ENCODE results near the gene USH2A.

Gene USH2A

DNA sequence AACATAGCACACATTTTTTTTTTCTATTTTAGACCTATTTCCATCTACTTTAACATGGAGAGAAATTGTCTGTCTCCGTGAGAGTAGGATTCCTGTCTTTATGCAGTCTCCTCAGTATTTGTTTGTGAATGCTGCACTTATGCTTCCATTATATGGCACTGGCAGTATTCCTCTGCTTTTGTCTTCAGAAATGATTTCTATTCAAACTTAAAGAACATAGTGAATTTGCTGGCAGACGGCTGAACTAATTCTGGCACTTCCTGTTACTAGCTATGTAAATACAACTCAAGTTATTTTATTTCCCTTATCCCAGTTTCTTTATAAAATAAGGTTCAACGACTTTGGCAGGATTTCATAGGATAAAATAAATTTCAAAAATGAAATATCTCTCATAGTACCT lies 810.9 kb downstream of the USH2A start:
- no peak for DNase-seq

DNA sequence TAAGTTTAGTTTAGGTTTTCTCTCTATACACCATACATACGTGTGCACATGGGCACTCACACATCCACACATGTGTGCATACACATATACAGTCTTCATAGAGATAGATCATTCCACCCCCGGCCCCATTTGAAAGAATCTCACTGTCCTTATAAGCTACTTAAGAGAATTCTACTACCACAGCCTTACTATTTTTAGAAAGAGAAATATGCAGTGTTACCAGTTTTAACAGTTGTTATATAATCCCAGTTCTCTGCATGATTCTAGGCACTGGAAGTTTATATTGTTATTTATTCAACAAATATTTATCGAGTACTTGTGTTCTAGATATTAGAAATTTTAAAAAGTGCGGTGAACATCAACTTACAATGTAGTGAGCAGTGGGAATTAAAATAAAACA lies 814.6 kb downstream of the USH2A start:
- DNase-seq: no peak

DNA sequence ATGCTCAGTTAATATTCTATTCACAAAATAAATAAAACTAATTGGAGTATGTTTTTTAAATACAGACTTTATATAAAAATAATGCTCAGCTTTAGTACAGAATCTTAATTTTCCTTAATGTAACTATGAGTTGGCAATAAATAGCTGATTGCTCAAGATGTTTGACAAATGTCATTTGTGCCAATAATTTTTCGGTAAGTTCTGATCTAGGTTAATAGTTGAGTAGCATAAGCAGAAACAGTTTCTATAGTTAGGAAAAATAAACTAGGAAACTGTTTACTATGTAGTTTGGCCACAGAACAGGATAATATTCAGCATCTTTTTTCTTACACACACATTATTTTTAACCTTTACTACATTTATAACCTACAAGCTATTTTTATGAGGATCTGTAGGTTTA lies 815.8 kb downstream of the USH2A start:
- DNase-seq: no peak

DNA sequence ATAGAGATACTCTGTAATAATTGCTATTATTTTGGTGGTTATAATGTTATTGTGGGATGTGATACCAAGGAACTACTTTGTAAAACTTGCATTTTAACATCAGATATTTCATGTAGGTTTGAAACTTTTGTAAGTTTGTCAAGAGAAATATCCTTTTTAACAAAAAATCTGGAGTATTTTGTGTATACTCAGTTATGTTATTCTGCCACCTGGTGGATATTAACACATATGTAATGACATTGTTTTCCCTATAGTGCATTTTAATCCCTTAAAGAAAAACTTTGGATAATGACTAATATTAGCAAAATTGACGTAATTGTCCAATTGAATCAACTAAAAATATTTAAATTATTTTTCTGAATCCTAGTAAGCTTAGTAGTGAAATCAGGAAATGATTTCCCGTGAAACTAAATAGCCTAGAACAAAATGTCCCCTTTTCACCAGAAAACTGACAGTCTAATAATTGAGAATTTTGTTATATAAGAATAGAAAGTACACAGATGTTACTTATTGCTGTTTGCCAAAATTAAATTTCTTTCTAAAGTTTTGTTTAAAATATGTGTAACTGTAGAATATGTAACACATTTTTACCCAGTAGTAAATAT lies 816.6 kb downstream of the USH2A start:
- DNase-seq: no peak

DNA sequence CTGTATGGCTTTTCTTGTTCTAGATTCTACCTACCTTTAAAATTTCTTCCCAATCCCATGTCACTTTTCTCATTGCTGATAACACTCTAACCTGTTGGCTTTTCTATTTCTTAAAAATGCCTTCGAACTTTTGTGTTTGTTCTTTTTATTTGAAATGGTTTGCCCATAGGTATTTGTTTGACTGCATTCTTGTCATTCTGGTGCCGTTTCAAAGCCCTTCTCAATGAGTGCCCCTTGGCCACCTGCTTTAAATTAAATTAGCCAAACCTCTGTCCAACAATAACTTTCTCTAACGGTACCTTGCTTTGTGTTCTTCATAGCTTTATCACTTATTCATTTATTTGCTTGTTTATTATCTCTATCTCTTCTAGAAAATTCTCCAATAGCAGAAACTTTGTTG lies 817.2 kb downstream of the USH2A start:
- DNase-seq: no peak

DNA sequence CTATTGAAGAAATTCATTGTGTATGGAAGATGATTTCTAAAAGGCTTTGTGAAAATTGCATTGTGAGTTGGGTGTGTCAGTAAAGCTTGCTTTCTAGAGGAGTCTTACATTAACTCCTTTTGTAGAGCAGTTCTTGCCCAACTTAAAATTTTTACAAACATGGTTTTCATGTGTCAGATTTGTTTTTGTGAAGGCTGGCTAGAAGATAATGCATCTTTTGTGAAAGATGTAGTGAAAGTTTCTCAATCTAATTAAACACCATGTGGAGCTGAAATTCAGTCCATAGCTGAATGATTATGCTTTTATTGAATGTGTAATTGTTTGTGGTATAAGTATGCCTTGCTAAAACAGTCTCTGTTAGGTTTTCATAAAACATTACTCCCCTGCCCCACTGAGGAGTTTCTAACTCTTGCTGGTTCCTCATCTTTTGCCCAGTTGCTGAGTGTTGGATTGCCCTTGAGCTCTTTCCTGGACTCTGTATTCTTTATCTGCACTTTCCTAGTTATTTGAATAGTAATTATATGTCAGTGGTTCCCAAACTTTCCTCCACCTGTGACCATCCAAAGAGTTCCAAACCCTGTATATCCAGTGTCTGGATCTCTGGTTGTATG lies 818.1 kb downstream of the USH2A start:
- no peak for DNase-seq

DNA sequence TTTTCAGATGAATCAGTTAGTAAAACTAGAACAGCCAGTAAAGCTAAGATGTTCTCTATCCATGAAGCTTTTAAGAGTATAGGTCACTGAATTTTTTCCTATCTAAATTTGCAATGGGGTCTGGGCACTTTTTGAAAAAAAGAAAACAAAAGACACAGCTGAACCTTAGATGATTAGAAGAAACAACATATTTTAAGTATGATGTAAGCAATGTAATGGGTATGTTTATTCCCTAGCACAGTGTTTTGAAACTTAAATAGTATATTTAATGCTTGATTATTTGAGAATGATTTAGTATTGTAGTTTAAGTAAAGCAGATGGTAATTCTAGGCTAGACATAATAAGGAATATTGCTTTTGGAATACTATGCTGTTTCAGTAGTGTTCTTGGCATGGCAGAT lies 819.9 kb downstream of the USH2A start:
- no peak for DNase-seq

DNA sequence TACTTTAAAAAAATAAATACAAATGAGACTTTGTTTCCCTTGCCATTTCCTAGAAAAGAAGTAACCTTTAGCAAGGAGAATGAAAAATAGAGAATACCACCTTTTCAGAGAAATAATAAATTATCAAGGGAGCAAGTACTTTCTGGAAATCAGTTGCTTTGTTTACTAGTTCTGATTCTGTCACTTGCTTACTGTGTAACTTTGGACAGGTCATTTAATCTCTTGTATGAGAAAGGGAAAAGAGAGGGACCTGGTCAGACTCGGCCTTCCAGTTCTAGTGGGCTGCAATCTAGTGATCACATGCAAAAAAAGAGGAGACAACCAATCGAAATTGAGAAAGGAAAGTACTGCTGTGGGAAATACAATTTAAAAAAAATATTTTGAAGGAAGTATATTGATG lies 822.0 kb downstream of the USH2A start:
- DNase-seq: no peak

DNA sequence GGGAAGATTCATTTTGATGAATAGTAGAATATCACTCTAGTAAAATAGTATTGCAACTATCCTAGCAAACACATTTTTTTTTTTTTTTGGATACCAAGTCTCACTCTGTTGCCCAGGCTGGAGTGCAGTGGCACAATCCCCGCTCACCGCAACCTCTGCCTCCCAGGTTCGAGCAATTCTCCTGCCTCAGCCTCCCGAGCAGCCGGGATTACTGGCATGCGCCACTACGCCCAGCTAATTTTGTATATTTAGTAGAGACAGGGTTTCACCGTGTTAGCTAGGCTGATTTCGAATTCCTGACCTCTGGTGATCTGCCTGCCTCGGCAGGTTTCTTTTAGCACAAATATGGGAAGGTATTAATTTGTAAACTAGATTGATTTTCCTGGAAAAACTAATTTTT lies 822.4 kb downstream of the USH2A start:
- no peak for DNase-seq

DNA sequence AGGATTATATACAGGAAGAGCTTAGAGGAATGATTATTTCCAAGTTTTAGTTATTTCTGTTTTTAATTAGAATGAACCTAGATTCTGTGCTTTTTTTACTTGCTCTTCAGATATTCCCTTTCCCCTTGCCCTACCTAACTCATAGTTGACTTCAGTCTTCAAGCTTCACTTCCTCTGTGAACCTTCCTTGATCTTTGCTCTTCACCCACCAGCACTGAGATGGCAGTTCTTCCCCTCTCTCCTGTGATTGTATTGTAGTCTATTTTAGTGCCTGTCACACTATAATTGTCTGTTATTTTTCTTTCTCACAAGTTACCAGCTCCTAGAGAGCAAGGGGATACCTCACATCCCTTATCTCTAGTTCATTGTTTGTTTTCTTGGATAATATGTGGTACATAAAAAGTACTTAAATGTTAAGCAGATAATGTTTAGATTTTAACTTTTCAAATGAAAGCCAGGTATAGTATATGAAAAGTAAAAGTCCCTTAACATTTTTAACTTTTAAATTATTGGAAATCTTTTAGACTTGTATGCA lies 822.9 kb downstream of the USH2A start:
- DNase-seq: no peak

DNA sequence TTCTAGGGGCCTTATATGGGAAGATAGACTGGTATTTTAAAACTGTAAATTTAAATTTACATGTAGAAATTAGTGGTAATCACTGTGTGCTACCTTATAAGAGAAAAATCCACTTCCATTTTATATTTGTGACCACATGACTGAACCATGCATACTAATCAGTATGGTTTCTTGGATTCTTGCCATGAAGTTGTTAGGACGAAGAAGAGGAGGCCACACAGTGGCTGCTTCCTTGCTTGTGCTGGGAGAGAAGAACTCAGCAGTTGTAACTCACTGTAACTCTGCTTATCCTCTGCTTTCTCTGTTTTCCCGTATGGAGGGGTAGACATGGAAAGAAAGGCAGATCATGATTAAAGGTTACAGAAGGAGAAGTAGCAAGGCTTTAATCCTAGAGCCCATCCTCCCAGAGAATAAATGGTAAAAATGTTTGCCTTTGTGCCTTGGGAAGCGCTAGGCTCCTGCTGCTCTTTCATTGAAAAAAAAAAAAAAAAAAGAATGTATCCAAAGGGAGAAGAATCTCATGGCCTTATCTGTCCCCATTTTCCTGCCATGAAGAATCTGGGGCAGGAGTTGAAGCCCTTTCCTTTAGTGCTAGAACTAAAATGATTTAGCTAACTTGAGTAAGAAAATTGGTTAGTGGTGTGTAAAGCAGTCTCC lies 823.7 kb downstream of the USH2A start:
- DNase-seq: no peak

DNA sequence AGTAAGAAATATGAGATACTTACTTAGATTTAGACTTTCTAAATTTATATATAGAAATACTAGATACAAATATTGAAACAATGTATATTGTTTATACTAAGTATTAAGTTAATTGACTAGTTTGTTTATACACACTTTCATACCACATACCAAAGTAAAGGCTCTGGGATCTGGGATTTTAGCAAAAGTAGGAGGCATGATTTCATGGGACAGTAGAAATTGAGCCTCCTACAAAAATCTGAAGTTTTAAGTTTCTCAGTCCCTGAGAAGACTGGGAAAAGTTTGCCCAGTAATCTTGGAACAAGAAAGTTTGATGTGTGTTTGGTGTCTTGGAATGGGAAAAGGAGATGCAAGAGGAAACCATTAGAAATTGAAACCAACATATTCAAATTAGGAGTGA lies 825.3 kb downstream of the USH2A start:
- DNase-seq: no peak

DNA sequence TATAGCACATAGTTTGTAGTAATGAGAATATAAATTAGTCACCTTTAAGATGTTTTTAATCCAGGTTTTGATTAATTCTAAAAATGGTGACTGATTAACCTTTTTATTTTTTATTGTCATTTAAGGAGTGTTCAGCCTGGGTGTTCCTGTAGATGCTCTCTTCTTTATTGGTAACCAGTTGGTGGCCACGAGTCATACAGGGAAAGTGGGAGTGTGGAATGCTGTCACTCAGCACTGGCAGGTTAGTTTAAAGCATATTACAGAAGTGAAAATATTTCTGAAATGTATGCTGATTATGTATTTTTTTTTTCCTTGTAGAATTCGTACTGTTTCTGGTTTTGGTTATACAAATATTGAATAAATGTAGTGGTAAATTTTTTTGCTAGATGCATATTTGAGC lies 828.0 kb downstream of the USH2A start:
- no peak for DNase-seq

DNA sequence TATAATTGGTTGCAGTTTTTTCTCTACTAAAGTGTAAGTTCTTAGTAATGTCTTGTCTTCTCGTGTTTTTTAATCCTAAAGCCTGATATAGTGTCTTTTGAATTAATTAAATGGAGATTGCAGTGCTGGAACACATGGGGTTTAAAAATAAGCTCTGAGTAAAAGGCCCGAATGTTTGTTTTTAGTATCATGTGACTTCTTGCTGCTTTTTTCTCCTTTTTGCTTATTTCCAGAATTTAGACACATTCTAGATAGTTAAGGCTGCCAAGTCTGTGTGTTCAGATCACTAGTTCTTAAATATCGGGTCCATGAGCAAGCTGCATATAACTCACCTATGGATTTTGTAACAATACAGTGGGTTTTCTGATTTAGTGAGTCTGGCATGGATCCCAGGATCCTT lies 828.6 kb downstream of the USH2A start:
- no peak for DNase-seq

DNA sequence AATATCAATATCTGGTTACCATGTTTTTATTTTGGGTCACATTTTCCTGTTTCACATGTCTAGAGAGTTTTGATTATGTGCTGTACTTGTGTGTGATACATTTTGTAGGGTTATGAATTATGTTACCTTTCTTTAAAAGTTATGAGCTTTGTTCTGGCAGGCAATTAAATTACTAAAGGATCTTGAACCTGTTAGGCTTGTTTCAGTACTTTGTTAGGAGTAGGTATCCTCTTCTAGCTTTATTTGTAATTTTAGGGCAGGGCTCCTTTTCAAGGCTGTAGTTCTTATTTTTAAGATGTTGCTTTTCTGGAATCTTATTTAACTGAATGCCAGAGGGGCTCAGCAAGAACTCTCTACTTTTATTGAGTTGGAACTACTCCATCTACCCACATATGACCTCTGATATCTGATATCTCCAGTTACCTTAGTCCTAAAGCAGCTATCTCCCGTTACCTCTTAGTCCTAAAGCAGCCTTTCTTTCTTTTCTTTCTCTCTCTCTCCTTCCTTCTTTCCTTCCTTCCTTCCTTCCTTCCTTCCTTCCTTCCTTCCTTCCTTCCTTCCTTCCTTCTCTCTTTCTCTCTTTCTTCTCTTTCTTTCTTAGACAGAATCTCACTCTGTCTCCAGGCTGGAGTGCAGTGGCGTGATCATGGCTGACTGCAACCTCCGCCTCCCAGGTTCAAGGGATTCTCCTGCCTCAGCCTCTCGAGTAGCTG lies 832.3 kb downstream of the USH2A start:
- no peak for DNase-seq

DNA sequence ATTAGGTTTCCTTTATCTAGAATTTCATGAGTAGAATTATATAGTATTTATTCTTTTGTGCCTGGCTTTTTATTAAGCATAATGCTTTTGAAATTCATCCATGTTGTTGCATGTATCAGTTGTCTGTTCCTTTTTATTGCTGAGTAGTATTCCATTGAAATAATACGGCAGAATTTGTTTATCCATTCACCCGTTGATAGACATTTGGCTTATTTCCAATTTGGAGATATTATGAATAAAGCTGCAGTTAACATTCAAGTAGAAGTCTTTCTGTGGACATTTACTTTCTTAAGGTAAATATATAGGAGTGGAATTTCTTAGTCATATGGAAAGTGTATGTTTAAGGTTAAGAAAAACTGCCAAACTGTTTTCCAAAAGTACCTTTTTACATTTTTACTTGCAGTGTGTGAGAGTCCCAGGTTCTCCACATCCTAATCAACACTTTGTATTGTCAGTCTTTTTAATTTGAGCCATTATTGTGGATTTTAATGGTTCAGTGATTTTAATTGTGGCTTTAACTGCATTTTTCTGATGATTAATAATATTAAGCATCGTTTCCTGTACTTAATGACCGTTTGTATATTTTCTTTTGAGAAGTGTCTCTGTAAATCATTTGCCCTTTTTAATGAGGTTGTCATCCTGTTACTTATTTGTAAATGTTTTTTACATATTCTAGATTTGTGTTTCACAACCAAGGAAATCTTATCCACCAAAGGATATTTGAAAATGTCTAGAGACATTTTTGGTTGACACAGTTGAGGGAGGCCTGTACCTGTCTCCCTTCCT lies 833.4 kb downstream of the USH2A start:
- no peak for DNase-seq

DNA sequence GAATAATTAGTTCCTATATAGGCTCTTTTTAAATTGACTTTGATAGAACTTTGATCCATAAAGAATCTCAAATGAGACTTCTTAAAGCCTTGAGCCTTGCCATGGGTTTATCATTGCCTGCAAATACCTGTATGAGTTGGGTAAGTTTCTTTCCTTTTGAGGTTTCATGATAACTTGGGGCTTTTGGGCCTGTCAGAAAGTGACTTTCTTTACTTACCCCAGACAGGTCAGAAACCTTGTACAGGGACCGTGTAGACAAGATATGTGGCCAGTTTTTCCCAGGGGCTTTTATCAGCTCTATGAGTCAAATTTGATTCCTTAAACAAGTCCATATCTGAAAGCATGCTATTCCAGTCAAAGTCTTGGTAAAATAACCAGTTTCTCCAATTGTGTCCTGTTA lies 838.9 kb downstream of the USH2A start:
- DNase-seq: no peak

DNA sequence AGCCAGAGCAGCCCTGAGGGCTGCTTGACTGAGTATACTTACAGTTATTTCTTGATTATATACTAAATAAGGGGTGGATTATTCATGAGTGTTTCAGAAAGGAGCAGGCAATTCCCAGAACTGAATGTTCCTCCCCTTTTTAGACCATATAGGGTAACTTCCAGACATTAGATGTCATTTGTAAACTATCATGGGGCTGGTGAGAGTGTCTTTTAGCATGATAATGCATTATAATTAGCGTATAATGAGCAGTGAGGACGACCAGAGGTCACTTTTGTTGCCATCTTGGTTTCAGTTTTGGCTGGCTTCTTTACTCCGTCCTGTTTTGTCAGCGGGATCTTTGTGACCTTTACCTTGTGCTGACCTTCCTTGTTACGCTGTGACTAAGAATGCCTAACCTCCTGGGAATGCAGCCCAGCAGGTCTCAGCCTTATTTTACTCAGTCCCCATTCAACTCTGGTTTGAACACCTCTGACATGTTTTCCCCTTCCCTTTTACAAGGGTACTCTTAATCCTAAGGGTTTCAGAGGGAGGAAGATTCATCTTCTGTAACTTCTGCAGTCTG lies 840.0 kb downstream of the USH2A start:
- no peak for DNase-seq

DNA sequence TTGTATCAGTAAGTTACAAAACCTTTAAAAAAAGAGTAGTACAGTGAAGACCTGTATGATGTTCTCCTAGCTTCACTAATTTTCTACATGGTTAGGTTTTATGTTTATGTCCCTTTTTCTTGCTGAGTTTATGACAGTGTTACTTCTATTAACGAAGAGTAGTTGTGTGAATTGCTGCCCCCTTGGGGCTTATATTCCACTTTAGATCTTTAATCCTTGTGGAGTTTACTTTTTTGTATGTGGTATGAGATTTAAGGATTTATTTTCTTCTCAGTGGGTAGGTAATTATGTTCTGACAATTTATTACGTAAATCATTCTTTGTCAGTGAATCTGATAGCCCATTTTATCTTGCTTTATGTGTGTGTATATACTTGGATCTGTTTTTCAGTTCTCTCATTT lies 841.4 kb downstream of the USH2A start:
- DNase-seq: no peak
